Uterus (tissue), 2 donors: ENCODE results near the gene RASGRP1.

Experiments used
- POLR2A ChIP-seq, 2 donors: fragments of 450-650 bp; IDR thresholded peaks; one replicate each; pipeline ENCODE4 v1.6.1; 2016; ENCODE audit warnings: antibody characterized with exemption in 2 of 2, mild to moderate bottlenecking in 1 of 2, moderate library complexity in 1 of 2
- TF ChIP-seq, protein P1 (sequence below), 4 experiments: fragments of 200-600 bp in 2 of 4; fragments of 450-650 bp in 2 of 4; sonication (generic) in 2 of 4; IDR thresholded peaks; one replicate each; pipeline ENCODE4 v1.5.1; 2016 to 2019; ENCODE audit warnings: antibody characterized with exemption in 4 of 4, mild to moderate bottlenecking in 2 of 4, moderate library complexity in 1 of 4

GRCh38 chr15:38455092-38455491, 109.5 kb downstream of the RASGRP1 start:
- TF ChIP-seq, protein P1, sequence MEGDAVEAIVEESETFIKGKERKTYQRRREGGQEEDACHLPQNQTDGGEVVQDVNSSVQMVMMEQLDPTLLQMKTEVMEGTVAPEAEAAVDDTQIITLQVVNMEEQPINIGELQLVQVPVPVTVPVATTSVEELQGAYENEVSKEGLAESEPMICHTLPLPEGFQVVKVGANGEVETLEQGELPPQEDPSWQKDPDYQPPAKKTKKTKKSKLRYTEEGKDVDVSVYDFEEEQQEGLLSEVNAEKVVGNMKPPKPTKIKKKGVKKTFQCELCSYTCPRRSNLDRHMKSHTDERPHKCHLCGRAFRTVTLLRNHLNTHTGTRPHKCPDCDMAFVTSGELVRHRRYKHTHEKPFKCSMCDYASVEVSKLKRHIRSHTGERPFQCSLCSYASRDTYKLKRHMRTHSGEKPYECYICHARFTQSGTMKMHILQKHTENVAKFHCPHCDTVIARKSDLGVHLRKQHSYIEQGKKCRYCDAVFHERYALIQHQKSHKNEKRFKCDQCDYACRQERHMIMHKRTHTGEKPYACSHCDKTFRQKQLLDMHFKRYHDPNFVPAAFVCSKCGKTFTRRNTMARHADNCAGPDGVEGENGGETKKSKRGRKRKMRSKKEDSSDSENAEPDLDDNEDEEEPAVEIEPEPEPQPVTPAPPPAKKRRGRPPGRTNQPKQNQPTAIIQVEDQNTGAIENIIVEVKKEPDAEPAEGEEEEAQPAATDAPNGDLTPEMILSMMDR (IDR thresholded peaks at IDR 0.05) = no peak
- no peak for TF ChIP-seq POLR2A (IDR thresholded peaks at IDR 0.05)
